Measurements from ENCODE around the gene MYL2. TPM values are rescaled to one million over a fixed set of nuclear protein-coding genes. Genes with fewer than 3 reads are reported as not detected.

Gene MYL2
- total and polyA plus RNA-seq, 4 donors: 0.22 TPM; not detected in 3

GRCh38 chr12:110965574-110965973 is 45.2 kb upstream of the MYL2 start:
- Histone ChIP-seq H3K4me1 (ENCODE audit: control insufficient read depth in 4 of 4, insufficient read depth in 4 of 4, low read length in 3 of 4) (no peaks in the 10 kb centered on the region), H3K9me3 (ENCODE audit: control insufficient read depth in 4 of 4, low read length in 3 of 4) (peaks cover 0 to 4% (median 0%) of the 10 kb centered on the region in 4 donors), H3K27ac (ENCODE audit: low read depth in 1 of 2, low read length in 2 of 2) (no peak overlapping the region), H3K4me3 (ENCODE audit: low read depth in 1 of 3, low read length in 3 of 3) (no peak overlapping the region), H3K27me3 (ENCODE audit: control insufficient read depth in 4 of 4, insufficient read depth in 4 of 4, low read length in 3 of 4) (peaks cover 0 to 2% (median 0%) of the 10 kb centered on the region in 4 donors), H3K36me3 (ENCODE audit: control insufficient read depth in 4 of 4, insufficient read depth in 3 of 4, low read depth in 1 of 4, low read length in 3 of 4) (no peaks in the 10 kb centered on the region), H3K9ac (ENCODE audit: low read depth in 1 of 2, low read length in 2 of 2) (no peak overlapping the region)
- no peak for DNase-seq (ENCODE audit: low spot score)
- TF ChIP-seq MAX (IDR thresholded peaks at IDR 0.05) (no peak), RAD21 (IDR thresholded peaks at IDR 0.05) (no peak), TAF1 (conservative IDR thresholded peaks at IDR 0.05) (no peak)
- WGBS: 82% methylated on average over 12 of the region's 12 CpGs

- no peaks in the 10 kb centered on the region for H3K4me1 ChIP-seq (ENCODE audit: control insufficient read depth in 4 of 4, insufficient read depth in 4 of 4, low read length in 3 of 4)
- H3K36me3 ChIP-seq (ENCODE audit: control insufficient read depth in 4 of 4, insufficient read depth in 3 of 4, low read depth in 1 of 4, low read length in 3 of 4): no peaks in the 10 kb centered on the region
- H3K9me3 ChIP-seq (ENCODE audit: control insufficient read depth in 4 of 4, low read length in 3 of 4): peaks cover 0 to 4% (median 0%) of the 10 kb centered on the region in 4 donors
- no peak for DNase-seq (ENCODE audit: low spot score)
- TF ChIP-seq, protein P1, sequence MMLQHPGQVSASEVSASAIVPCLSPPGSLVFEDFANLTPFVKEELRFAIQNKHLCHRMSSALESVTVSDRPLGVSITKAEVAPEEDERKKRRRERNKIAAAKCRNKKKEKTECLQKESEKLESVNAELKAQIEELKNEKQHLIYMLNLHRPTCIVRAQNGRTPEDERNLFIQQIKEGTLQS (IDR thresholded peaks at IDR 0.05): no peak
- no peak for TF ChIP-seq FOXA2 (IDR thresholded peaks at IDR 0.05)
- no peak for TF ChIP-seq FOXA1 (IDR thresholded peaks at IDR 0.05)
- no peak for TF ChIP-seq YY1 (IDR thresholded peaks at IDR 0.05)
- TF ChIP-seq TAF1 (conservative IDR thresholded peaks at IDR 0.05): no peak
- no peak for TF ChIP-seq ZBTB33 (IDR thresholded peaks at IDR 0.05)
- no peak for TF ChIP-seq JUND (IDR thresholded peaks at IDR 0.05)
- H3K9ac ChIP-seq (ENCODE audit: low read depth in 1 of 2, low read length in 2 of 2): no peak overlapping the region
- no peaks in the 10 kb centered on the region for H3K27me3 ChIP-seq (ENCODE audit: control insufficient read depth in 4 of 4, insufficient read depth in 4 of 4, low read length in 3 of 4)
- no peak overlapping the region for H3K4me3 ChIP-seq (ENCODE audit: low read depth in 1 of 3, low read length in 3 of 3)
- 83% methylated on average over 2 of the region's 2 CpGs for WGBS
- no peak overlapping the region for H3K27ac ChIP-seq (ENCODE audit: low read depth in 1 of 2, low read length in 2 of 2)
Observed at GRCh38 chr12:110960795-110961194, 40.4 kb upstream of the MYL2 start.

- Histone ChIP-seq H3K27ac (ENCODE audit: low read depth in 1 of 2, low read length in 2 of 2) (no peak overlapping the region), H3K9me3 (ENCODE audit: control insufficient read depth in 4 of 4, low read length in 3 of 4) (peaks cover 0 to 4% (median under 1%) of the 10 kb centered on the region in 4 donors), H3K9ac (ENCODE audit: low read depth in 1 of 2, low read length in 2 of 2) (no peak overlapping the region), H3K4me3 (ENCODE audit: low read depth in 1 of 3, low read length in 3 of 3) (no peak overlapping the region), H3K36me3 (ENCODE audit: control insufficient read depth in 4 of 4, insufficient read depth in 3 of 4, low read depth in 1 of 4, low read length in 3 of 4) (no peaks in the 10 kb centered on the region), H3K4me1 (ENCODE audit: control insufficient read depth in 4 of 4, insufficient read depth in 4 of 4, low read length in 3 of 4) (no peaks in the 10 kb centered on the region), H3K27me3 (ENCODE audit: control insufficient read depth in 4 of 4, insufficient read depth in 4 of 4, low read length in 3 of 4) (no peaks in the 10 kb centered on the region)
- 90% methylated on average over 9 of the region's 9 CpGs for WGBS
- DNase-seq (ENCODE audit: low spot score): no peak
- TF ChIP-seq, protein P2, sequence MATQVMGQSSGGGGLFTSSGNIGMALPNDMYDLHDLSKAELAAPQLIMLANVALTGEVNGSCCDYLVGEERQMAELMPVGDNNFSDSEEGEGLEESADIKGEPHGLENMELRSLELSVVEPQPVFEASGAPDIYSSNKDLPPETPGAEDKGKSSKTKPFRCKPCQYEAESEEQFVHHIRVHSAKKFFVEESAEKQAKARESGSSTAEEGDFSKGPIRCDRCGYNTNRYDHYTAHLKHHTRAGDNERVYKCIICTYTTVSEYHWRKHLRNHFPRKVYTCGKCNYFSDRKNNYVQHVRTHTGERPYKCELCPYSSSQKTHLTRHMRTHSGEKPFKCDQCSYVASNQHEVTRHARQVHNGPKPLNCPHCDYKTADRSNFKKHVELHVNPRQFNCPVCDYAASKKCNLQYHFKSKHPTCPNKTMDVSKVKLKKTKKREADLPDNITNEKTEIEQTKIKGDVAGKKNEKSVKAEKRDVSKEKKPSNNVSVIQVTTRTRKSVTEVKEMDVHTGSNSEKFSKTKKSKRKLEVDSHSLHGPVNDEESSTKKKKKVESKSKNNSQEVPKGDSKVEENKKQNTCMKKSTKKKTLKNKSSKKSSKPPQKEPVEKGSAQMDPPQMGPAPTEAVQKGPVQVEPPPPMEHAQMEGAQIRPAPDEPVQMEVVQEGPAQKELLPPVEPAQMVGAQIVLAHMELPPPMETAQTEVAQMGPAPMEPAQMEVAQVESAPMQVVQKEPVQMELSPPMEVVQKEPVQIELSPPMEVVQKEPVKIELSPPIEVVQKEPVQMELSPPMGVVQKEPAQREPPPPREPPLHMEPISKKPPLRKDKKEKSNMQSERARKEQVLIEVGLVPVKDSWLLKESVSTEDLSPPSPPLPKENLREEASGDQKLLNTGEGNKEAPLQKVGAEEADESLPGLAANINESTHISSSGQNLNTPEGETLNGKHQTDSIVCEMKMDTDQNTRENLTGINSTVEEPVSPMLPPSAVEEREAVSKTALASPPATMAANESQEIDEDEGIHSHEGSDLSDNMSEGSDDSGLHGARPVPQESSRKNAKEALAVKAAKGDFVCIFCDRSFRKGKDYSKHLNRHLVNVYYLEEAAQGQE (IDR thresholded peaks at IDR 0.05): no peak
- TF ChIP-seq TAF1 (conservative IDR thresholded peaks at IDR 0.05): no peak
- TF ChIP-seq SP1 (IDR thresholded peaks at IDR 0.05): no peak
- TF ChIP-seq, protein P1 (IDR thresholded peaks at IDR 0.05): no peak
- no peak for TF ChIP-seq GABPA (IDR thresholded peaks at IDR 0.05 in 1 of 2, conservative IDR thresholded peaks at IDR 0.05 in 1 of 2)
- no peak for TF ChIP-seq HNF4G (IDR thresholded peaks at IDR 0.05)
- no peak for TF ChIP-seq EGR1 (IDR thresholded peaks at IDR 0.05; ENCODE audit: low read depth in 2 of 2)
- TF ChIP-seq CTCF (IDR thresholded peaks at IDR 0.05; ENCODE audit: low read depth, low read length, missing input control): no peak
- TF ChIP-seq FOXA2 (IDR thresholded peaks at IDR 0.05): no peak
- no peak for TF ChIP-seq RAD21 (IDR thresholded peaks at IDR 0.05)
- no peak for TF ChIP-seq FOXA1 (IDR thresholded peaks at IDR 0.05)
- TF ChIP-seq ZBTB33 (IDR thresholded peaks at IDR 0.05): no peak
- TF ChIP-seq JUND (IDR thresholded peaks at IDR 0.05): no peak
- TF ChIP-seq YY1 (IDR thresholded peaks at IDR 0.05): no peak
- TF ChIP-seq NR2F2 (IDR thresholded peaks at IDR 0.05): no peak
- no peak for TF ChIP-seq MAX (IDR thresholded peaks at IDR 0.05)
- no peak for TF ChIP-seq HNF4A (conservative IDR thresholded peaks at IDR 0.05)
Observed at GRCh38 chr12:110957652-110958051, 37.3 kb upstream of the MYL2 start.
